Measurements from ENCODE around the gene NDUFAF5. TPM values are rescaled to one million over a fixed set of nuclear protein-coding genes. Genes with fewer than 3 reads are reported as not detected.

The NDUFAF5 gene
- total and polyA plus RNA-seq, 2 donors: 24.9 to 42.8 TPM

GRCh38 chr20:13824459-13824858 lies 39.6 kb downstream of the NDUFAF5 start:
- H3K4me1 ChIP-seq (ENCODE audit: control insufficient read depth in 2 of 2, insufficient read depth in 2 of 2, low read length in 2 of 2): no peaks in the 10 kb centered on the region
- no peak for DNase-seq (ENCODE audit: low read depth in 6 of 9, low spot score in 9 of 9)
- no peaks in the 10 kb centered on the region for H3K27me3 ChIP-seq (ENCODE audit: control insufficient read depth in 2 of 2, insufficient read depth in 1 of 2, low read length in 1 of 2)
- no peaks in the 10 kb centered on the region for H3K36me3 ChIP-seq (ENCODE audit: control insufficient read depth in 2 of 2, insufficient read depth in 2 of 2, low read length in 1 of 2)
- H3K9me3 ChIP-seq (ENCODE audit: control insufficient read depth in 2 of 2, insufficient read depth in 1 of 2, low read length in 1 of 2): no peaks in the 10 kb centered on the region
- H3K27ac ChIP-seq (ENCODE audit: low read depth in 1 of 2, low read length in 1 of 2): no peak overlapping the region
- no peak overlapping the region for H3K4me3 ChIP-seq (ENCODE audit: low read length in 2 of 2)
- WGBS: 98% methylated on average over 3 of the region's 3 CpGs

DNA sequence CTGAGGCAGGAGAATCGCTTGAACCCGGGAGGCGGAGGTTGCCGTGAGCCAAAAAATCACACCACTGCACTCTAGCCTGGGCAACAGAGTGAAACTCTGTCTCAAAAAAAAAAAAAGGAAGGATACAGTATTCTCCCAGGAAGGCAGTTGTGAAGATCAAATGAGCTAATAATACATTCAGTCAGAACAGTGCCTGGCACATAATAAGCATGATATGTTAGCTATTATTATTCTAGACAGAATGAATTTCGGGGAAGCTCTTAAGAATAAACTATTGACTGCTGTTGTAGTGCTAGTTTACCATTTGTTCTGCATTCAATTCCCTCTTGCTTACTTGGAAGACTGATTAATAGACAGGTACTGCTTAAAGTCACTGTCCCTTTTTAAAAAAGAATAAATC lies 40.6 kb downstream of the NDUFAF5 start:
- H3K27ac ChIP-seq (ENCODE audit: low read depth in 1 of 2, low read length in 1 of 2): no peak overlapping the region
- no peaks in the 10 kb centered on the region for H3K27me3 ChIP-seq (ENCODE audit: control insufficient read depth in 2 of 2, insufficient read depth in 1 of 2, low read length in 1 of 2)
- no peaks in the 10 kb centered on the region for H3K9me3 ChIP-seq (ENCODE audit: control insufficient read depth in 2 of 2, insufficient read depth in 1 of 2, low read length in 1 of 2)
- DNase-seq (ENCODE audit: low read depth in 6 of 9, low spot score in 9 of 9): no peak
- H3K4me3 ChIP-seq (ENCODE audit: low read length in 2 of 2): no peak overlapping the region
- H3K4me1 ChIP-seq (ENCODE audit: control insufficient read depth in 2 of 2, insufficient read depth in 2 of 2, low read length in 2 of 2): no peaks in the 10 kb centered on the region
- H3K36me3 ChIP-seq (ENCODE audit: control insufficient read depth in 2 of 2, insufficient read depth in 2 of 2, low read length in 1 of 2): no peaks in the 10 kb centered on the region
- 93% methylated on average over 4 of the region's 5 CpGs for WGBS

GRCh38 chr20:13831476-13831875 lies 46.6 kb downstream of the NDUFAF5 start:
- WGBS: 93% methylated on average over 3 of the region's 3 CpGs
- H3K27ac ChIP-seq (ENCODE audit: low read depth in 1 of 2, low read length in 1 of 2): no peak overlapping the region
- H3K4me1 ChIP-seq (ENCODE audit: control insufficient read depth in 2 of 2, insufficient read depth in 2 of 2, low read length in 2 of 2): no peaks in the 10 kb centered on the region
- H3K36me3 ChIP-seq (ENCODE audit: control insufficient read depth in 2 of 2, insufficient read depth in 2 of 2, low read length in 1 of 2): no peaks in the 10 kb centered on the region
- no peak for DNase-seq (ENCODE audit: low read depth in 6 of 9, low spot score in 9 of 9)
- no peak overlapping the region for H3K4me3 ChIP-seq (ENCODE audit: low read length in 2 of 2)
- no peaks in the 10 kb centered on the region for H3K27me3 ChIP-seq (ENCODE audit: control insufficient read depth in 2 of 2, insufficient read depth in 1 of 2, low read length in 1 of 2)
- no peaks in the 10 kb centered on the region for H3K9me3 ChIP-seq (ENCODE audit: control insufficient read depth in 2 of 2, insufficient read depth in 1 of 2, low read length in 1 of 2)

DNA sequence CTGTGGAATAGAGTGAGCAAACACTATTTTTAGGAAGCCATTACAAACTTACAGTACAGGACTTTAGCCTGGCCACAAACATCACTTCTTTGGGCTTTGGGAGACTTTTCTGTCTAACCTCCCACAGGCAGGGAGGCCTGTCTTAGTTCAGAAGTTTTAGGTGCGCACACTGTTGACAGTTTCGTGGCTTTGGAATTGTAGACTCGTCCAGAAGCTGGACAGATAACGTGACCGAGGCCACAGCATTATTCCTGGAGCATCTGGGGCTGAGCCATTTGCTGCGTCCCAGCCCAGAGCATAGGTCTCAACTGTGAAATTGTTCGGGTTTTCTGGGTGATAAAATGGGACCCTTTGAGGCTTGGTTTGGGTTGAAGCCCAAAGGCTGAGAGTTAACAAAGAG lies 53.8 kb downstream of the NDUFAF5 start:
- DNase-seq (ENCODE audit: low read depth in 6 of 9, low spot score in 9 of 9): no peak
- no peak overlapping the region for H3K27ac ChIP-seq (ENCODE audit: low read depth in 1 of 2, low read length in 1 of 2)
- no peak overlapping the region for H3K4me3 ChIP-seq (ENCODE audit: low read length in 2 of 2)
- no peaks in the 10 kb centered on the region for H3K4me1 ChIP-seq (ENCODE audit: control insufficient read depth in 2 of 2, insufficient read depth in 2 of 2, low read length in 2 of 2)
- no peaks in the 10 kb centered on the region for H3K9me3 ChIP-seq (ENCODE audit: control insufficient read depth in 2 of 2, insufficient read depth in 1 of 2, low read length in 1 of 2)
- no peaks in the 10 kb centered on the region for H3K36me3 ChIP-seq (ENCODE audit: control insufficient read depth in 2 of 2, insufficient read depth in 2 of 2, low read length in 1 of 2)
- 93% methylated on average over 7 of the region's 7 CpGs for WGBS
- no peaks in the 10 kb centered on the region for H3K27me3 ChIP-seq (ENCODE audit: control insufficient read depth in 2 of 2, insufficient read depth in 1 of 2, low read length in 1 of 2)

DNA sequence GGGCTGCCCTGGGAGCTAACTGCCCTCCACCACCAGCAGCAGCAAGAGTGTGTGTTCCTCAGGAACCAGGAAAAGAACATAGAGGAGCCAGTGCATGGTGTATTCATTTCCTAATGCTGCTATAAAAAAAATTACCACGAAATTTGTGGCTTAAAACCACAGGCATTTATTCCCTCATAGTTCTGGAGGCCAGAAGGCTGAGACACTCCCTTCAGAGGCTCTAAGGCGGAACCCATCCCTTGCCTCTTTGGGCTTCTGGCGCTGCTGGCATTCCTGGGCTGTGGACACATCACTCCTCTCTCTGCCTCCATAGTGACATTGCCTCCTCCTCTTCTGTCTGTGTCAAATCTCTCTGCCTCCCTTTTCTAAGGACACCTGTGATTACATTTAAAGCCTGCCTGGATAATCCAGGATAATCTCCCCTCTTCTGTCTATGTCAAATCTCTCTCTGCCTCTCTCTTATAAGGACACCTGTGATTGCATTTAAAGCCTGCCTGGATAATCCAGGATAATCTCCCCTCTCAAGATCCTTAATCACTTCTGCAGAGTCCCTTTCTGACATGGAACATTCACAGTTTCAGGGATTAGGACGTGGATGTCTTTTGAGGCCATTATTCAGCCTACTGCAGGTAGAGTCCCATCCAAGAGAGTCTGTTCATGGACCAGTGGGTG lies 54.7 kb downstream of the NDUFAF5 start:
- no peaks in the 10 kb centered on the region for H3K4me1 ChIP-seq (ENCODE audit: control insufficient read depth in 2 of 2, insufficient read depth in 2 of 2, low read length in 2 of 2)
- no peaks in the 10 kb centered on the region for H3K36me3 ChIP-seq (ENCODE audit: control insufficient read depth in 2 of 2, insufficient read depth in 2 of 2, low read length in 1 of 2)
- 67% methylated on average over 4 of the region's 4 CpGs for WGBS
- no peak overlapping the region for H3K27ac ChIP-seq (ENCODE audit: low read depth in 1 of 2, low read length in 1 of 2)
- no peaks in the 10 kb centered on the region for H3K9me3 ChIP-seq (ENCODE audit: control insufficient read depth in 2 of 2, insufficient read depth in 1 of 2, low read length in 1 of 2)
- no peak for DNase-seq (ENCODE audit: low read depth in 6 of 9, low spot score in 9 of 9)
- no peak overlapping the region for H3K4me3 ChIP-seq (ENCODE audit: low read length in 2 of 2)
- H3K27me3 ChIP-seq (ENCODE audit: control insufficient read depth in 2 of 2, insufficient read depth in 1 of 2, low read length in 1 of 2): no peaks in the 10 kb centered on the region

DNA sequence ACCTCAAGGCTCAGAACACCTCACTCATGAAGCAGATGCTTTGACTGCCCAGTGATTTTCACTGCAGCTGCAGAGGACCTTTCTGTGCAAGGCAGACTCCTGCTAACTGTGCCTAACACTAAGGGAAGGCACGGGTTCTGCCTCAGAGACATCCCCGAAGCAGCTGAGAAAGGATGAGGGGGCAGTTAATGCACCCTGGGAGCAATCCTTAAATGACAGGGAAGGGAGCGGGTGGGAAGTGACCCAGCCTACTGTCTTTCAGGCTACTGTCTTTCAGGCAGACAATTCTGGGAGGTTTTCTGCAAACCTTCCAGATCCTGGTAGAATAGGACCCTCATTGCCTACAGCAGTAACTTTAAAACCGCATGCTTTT lies 55.3 kb downstream of the NDUFAF5 start:
- DNase-seq (ENCODE audit: low read depth in 6 of 9, low spot score in 9 of 9): no peak
- 87% methylated on average over 4 of the region's 4 CpGs for WGBS
- H3K4me3 ChIP-seq (ENCODE audit: low read length in 2 of 2): no peak overlapping the region
- no peaks in the 10 kb centered on the region for H3K27me3 ChIP-seq (ENCODE audit: control insufficient read depth in 2 of 2, insufficient read depth in 1 of 2, low read length in 1 of 2)
- no peaks in the 10 kb centered on the region for H3K9me3 ChIP-seq (ENCODE audit: control insufficient read depth in 2 of 2, insufficient read depth in 1 of 2, low read length in 1 of 2)
- H3K4me1 ChIP-seq (ENCODE audit: control insufficient read depth in 2 of 2, insufficient read depth in 2 of 2, low read length in 2 of 2): no peaks in the 10 kb centered on the region
- H3K36me3 ChIP-seq (ENCODE audit: control insufficient read depth in 2 of 2, insufficient read depth in 2 of 2, low read length in 1 of 2): no peaks in the 10 kb centered on the region
- no peak overlapping the region for H3K27ac ChIP-seq (ENCODE audit: low read depth in 1 of 2, low read length in 1 of 2)

DNA sequence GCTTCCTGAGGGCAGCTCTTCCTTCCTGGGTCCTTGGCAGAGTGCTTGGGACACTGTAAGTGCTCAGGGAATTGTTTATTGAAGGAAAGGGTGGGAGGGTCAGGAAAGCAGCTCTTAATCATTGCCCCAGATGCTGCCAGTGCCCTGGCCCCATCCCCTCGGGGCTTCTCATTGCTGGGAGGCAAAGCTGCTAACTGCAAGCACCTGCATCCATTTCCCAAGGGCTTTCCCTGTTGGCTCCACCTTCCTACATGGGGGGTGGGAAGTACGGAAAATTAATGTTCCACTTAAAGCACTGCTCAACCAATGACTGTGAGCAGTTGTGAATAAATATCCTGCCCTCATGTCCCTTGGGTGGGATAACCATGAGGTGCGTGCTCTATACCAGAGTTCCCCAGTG lies 56.4 kb downstream of the NDUFAF5 start:
- Histone ChIP-seq H3K36me3 (ENCODE audit: control insufficient read depth in 2 of 2, insufficient read depth in 2 of 2, low read length in 1 of 2) (no peaks in the 10 kb centered on the region), H3K4me1 (ENCODE audit: control insufficient read depth in 2 of 2, insufficient read depth in 2 of 2, low read length in 2 of 2) (no peaks in the 10 kb centered on the region), H3K27me3 (ENCODE audit: control insufficient read depth in 2 of 2, insufficient read depth in 1 of 2, low read length in 1 of 2) (no peaks in the 10 kb centered on the region), H3K4me3 (ENCODE audit: low read length in 2 of 2) (no peak overlapping the region), H3K9me3 (ENCODE audit: control insufficient read depth in 2 of 2, insufficient read depth in 1 of 2, low read length in 1 of 2) (no peaks in the 10 kb centered on the region), H3K27ac (ENCODE audit: low read depth in 1 of 2, low read length in 1 of 2) (no peak overlapping the region)
- no peak for DNase-seq (ENCODE audit: low read depth in 6 of 9, low spot score in 9 of 9)
- 85% methylated on average over 3 of the region's 3 CpGs for WGBS

GRCh38 chr20:13844296-13844695 lies 59.5 kb downstream of the NDUFAF5 start:
- H3K27me3 ChIP-seq (ENCODE audit: control insufficient read depth in 2 of 2, insufficient read depth in 1 of 2, low read length in 1 of 2): no peaks in the 10 kb centered on the region
- no peaks in the 10 kb centered on the region for H3K4me1 ChIP-seq (ENCODE audit: control insufficient read depth in 2 of 2, insufficient read depth in 2 of 2, low read length in 2 of 2)
- no peaks in the 10 kb centered on the region for H3K9me3 ChIP-seq (ENCODE audit: control insufficient read depth in 2 of 2, insufficient read depth in 1 of 2, low read length in 1 of 2)
- no peak overlapping the region for H3K27ac ChIP-seq (ENCODE audit: low read depth in 1 of 2, low read length in 1 of 2)
- H3K36me3 ChIP-seq (ENCODE audit: control insufficient read depth in 2 of 2, insufficient read depth in 2 of 2, low read length in 1 of 2): no peaks in the 10 kb centered on the region
- WGBS: 90% methylated on average over 4 of the region's 4 CpGs
- DNase-seq (ENCODE audit: low read depth in 6 of 9, low spot score in 9 of 9): no peak
- no peak overlapping the region for H3K4me3 ChIP-seq (ENCODE audit: low read length in 2 of 2)

DNA sequence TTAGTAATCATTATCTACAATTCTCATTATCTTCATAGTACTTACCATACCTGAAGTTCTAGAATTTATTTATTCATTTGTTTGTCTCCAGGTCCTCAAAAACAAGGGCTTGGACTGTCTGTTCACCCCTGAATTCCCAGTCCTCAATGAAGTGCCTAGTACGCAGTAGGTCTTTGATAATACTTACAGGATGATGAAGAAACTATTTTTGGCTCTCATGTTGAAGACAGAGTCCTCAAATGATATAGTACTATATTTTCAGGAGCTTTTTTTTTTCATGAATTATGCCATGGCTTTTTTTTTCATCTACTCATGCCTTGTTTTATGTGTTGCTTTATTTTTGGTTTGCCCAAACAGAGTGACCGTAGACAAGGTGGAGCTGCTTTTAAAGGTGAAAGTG lies 66.5 kb downstream of the NDUFAF5 start:
- Histone ChIP-seq H3K9me3 (ENCODE audit: control insufficient read depth in 2 of 2, insufficient read depth in 1 of 2, low read length in 1 of 2) (no peaks in the 10 kb centered on the region), H3K36me3 (ENCODE audit: control insufficient read depth in 2 of 2, insufficient read depth in 2 of 2, low read length in 1 of 2) (no peaks in the 10 kb centered on the region), H3K4me1 (ENCODE audit: control insufficient read depth in 2 of 2, insufficient read depth in 2 of 2, low read length in 2 of 2) (no peaks in the 10 kb centered on the region), H3K27me3 (ENCODE audit: control insufficient read depth in 2 of 2, insufficient read depth in 1 of 2, low read length in 1 of 2) (no peaks in the 10 kb centered on the region), H3K27ac (ENCODE audit: low read depth in 1 of 2, low read length in 1 of 2) (no peak overlapping the region), H3K4me3 (ENCODE audit: low read length in 2 of 2) (no peak overlapping the region)
- no peak for DNase-seq (ENCODE audit: low read depth in 6 of 9, low spot score in 9 of 9)
- WGBS: 98% methylated on average over 2 of the region's 2 CpGs

DNA sequence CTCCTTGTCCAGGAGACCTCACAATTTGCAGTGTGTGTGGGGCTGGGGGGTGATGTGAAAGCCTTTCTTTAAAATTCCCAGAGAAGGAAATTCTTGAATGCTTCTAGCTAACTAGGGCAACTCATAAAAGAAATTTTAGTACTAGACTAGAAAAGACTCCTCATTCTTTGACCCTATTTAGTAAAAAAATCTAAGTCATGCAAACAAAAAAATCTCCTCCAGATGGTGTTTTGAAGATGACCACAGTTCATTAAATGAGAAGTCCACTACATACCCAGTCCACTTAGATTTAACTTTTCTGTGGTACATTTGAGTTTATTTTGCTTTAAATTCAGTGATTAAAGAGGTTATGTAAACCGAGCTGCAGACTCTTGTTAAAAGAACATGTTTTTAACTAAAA lies 67.5 kb downstream of the NDUFAF5 start:
- H3K4me1 ChIP-seq (ENCODE audit: control insufficient read depth in 2 of 2, insufficient read depth in 2 of 2, low read length in 2 of 2): no peaks in the 10 kb centered on the region
- H3K27me3 ChIP-seq (ENCODE audit: control insufficient read depth in 2 of 2, insufficient read depth in 1 of 2, low read length in 1 of 2): no peaks in the 10 kb centered on the region
- no peak for DNase-seq (ENCODE audit: low read depth in 6 of 9, low spot score in 9 of 9)
- H3K27ac ChIP-seq (ENCODE audit: low read depth in 1 of 2, low read length in 1 of 2): no peak overlapping the region
- no peak overlapping the region for H3K4me3 ChIP-seq (ENCODE audit: low read length in 2 of 2)
- H3K9me3 ChIP-seq (ENCODE audit: control insufficient read depth in 2 of 2, insufficient read depth in 1 of 2, low read length in 1 of 2): no peaks in the 10 kb centered on the region
- no peaks in the 10 kb centered on the region for H3K36me3 ChIP-seq (ENCODE audit: control insufficient read depth in 2 of 2, insufficient read depth in 2 of 2, low read length in 1 of 2)
- 84% methylated on average over 1 of the region's 1 CpG for whole genome bisulfite sequencing

All from thymus (tissue), 11 donors.